ENCODE measurements around the gene KSR2.

- TF ChIP-seq, protein P1, sequence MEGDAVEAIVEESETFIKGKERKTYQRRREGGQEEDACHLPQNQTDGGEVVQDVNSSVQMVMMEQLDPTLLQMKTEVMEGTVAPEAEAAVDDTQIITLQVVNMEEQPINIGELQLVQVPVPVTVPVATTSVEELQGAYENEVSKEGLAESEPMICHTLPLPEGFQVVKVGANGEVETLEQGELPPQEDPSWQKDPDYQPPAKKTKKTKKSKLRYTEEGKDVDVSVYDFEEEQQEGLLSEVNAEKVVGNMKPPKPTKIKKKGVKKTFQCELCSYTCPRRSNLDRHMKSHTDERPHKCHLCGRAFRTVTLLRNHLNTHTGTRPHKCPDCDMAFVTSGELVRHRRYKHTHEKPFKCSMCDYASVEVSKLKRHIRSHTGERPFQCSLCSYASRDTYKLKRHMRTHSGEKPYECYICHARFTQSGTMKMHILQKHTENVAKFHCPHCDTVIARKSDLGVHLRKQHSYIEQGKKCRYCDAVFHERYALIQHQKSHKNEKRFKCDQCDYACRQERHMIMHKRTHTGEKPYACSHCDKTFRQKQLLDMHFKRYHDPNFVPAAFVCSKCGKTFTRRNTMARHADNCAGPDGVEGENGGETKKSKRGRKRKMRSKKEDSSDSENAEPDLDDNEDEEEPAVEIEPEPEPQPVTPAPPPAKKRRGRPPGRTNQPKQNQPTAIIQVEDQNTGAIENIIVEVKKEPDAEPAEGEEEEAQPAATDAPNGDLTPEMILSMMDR (conservative IDR thresholded peaks at IDR 0.05; ENCODE audit: low read length): no peak
- TF ChIP-seq EZH2phosphoT487 (IDR thresholded peaks at IDR 0.05; ENCODE audit: borderline replicate concordance, low read depth, low read length): no peak
Observed at GRCh38 chr12:117732761-117733548, 235.8 kb downstream of the KSR2 start.

Data from OCI-LY7 (cell line).